Measurements from ENCODE around the gene CD226.
"Not testable (repeated sequence)": the region's sequence is repeated elsewhere in the genome, so short reads cannot be mapped to it uniquely, and the experiment has no call there.

CD226 gene

DNA sequence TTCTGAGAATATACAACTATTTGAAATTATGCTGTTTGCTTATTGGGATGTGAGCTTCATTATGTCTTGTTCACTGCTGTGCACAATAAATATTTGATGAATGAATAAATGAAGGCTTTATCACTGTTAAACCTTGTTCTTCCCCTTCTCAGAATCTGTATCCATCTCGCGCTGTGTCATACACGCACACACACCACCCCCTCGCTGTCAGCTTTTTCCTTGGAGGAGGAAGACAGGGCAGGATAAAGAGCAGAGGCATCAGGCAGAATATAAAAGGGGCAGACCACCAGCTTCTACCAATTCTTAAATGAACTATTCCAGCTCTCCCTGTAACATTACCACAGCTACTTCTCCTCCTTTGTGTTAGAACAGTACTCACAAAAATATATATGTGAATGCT is 75.0 kb downstream of the CD226 start:
- DNase-seq (ENCODE audit: low spot score): no peak

DNA sequence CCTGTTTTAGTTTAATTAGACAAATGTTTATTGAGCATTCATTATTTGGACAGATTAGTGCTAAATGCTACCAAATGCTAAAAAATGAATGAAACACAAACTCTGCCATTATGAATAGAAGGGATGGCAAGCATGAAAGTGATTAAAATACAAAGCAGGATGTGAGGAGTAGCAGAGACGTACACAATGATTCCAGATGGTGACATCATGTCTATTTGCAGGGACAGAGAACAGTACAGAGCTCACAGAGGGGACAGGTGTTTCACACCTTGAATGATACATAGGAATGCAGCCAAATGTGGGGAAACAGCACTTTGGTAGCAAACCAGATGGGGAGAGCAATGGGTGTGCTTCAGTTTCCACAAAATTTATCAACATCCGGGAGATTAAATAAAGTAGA is 76.3 kb downstream of the CD226 start:
- no peak for DNase-seq (ENCODE audit: low spot score)

DNA sequence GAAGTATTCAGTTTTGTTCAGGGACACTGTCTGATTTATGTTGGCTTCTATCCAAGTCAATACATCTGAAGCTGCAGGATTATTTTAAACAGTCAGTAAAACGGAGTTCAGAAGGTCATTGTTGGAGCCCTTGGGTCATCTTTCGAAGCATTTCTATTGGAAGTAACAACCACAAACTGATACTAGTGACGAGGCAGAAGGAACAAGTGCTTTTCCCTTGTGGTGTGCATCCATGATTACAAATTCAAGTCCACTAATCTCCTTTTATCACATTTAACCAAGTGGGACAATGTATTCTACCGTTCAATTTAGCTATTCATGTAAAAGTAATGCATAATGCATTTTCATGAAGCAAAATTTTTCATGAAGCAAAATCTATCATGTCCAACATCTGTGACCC is 76.9 kb downstream of the CD226 start:
- no peak for DNase-seq (ENCODE audit: low spot score)

DNA sequence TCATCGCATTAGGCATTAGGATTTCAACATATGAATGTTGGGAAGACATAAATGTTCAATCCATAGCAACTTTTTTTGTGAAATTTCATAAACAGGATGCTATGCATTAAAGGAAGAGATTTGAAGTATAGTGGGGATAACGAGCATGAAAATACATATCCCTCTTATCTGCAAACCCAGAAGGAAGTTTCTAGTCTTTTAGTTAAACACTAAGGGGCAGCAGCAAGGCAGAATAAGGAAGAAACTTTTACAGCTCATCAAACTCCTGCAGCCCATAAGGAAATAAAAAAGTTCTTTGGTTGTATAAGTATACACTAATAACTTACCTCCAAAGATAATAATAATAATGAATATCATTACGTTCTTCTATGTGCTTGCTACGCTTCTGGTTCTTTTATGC is 81.5 kb downstream of the CD226 start:
- no peak for DNase-seq (ENCODE audit: low spot score)

DNA sequence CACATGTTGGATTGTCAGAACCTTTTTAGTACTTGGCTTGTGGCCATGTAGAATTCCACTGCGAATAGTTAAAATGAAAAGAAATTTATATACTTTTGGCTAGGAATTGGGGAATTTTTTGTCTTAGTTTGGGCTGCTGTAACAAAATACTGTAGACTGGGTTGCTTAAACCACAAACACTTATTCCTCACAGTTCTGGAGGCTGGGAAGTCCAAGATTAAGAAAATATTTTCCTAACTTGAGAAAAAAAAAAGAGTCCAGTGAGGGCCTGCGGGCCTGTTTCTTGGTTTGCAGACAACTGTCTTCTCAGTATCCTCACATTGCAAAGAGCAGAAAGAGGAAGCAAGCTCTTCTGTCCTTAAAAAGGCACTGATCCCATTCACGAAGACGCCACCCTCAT is 81.9 kb downstream of the CD226 start:
- DNase-seq (ENCODE audit: low spot score): no peak

DNA sequence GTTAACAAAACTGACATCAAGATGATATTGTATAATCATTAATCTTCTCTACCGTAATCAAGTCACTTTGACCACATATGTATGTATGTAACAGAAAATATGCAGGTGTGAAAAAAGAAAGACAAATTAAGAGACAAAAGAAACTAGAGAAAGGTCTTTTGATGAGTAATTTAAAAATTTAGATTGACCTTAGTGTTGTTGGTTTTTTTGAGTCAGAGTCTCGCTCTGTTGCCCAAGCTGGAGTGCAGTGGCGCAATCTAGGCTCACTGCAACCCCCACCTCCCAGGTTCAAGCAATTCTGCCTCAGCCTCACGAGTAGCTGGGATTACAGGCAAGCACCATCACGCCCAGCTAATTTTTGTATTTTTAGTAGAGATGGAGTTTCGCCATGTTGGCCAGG is 82.9 kb downstream of the CD226 start:
- not testable (repeated sequence) for DNase-seq (ENCODE audit: low spot score)

DNA sequence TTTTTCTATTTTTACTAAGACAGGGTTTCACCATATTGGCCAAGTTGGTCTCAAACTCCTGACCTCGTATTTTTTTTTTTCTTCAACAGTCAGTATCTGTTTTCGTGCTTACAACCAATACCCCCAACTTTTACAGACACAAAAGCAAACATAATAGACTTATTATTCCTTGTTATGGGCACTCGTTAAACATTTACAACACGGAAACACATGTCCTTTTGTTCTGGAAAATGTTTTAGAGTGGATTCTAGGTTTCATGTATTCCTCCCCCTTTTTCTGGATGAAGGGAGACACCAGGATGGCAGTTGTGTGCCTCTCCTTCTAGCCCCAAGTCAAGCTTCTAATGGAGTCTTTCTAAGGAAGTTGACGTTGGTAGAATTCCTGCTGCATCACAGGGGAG is 88.8 kb downstream of the CD226 start:
- no peak for DNase-seq (ENCODE audit: low spot score)

DNA sequence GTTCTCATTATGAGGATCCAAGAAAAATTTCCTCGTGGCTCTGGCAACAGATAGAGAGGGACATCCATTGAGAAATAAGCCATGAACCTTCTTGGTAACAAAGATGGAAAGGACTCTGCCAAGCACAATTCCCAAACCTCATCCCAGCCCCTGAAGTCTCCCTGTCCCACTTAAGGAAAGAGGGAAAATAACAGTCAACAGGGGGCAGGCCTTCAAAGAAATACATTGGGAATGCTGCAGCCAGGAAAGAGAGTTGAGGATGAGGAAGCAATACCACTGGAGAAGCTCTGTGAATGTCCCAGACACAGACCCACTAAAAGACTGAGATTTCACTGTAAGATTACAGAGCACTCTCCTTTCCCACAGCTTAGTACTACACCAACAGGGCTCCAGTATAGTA is 93.2 kb downstream of the CD226 start:
- no peak for DNase-seq (ENCODE audit: low spot score)

DNA sequence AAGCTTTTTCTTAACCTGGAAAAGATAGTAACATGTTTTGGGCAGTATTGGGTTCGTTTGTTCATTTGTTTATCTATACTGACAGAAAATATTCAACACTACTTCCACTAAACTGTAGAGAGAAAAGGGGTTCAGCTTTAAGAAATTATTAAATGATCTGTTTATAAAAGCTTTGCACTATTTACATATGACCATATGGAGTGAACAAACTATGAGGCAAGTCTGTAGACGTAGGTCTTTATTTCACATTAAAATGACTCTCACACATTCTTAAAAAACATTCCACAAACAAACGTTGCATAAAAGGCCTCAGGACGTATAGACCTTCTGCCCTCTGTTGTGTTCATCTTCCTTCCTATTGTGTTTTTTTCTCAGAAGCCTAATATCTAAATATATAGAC is 94.6 kb downstream of the CD226 start:
- no peak for DNase-seq (ENCODE audit: low spot score)

DNA sequence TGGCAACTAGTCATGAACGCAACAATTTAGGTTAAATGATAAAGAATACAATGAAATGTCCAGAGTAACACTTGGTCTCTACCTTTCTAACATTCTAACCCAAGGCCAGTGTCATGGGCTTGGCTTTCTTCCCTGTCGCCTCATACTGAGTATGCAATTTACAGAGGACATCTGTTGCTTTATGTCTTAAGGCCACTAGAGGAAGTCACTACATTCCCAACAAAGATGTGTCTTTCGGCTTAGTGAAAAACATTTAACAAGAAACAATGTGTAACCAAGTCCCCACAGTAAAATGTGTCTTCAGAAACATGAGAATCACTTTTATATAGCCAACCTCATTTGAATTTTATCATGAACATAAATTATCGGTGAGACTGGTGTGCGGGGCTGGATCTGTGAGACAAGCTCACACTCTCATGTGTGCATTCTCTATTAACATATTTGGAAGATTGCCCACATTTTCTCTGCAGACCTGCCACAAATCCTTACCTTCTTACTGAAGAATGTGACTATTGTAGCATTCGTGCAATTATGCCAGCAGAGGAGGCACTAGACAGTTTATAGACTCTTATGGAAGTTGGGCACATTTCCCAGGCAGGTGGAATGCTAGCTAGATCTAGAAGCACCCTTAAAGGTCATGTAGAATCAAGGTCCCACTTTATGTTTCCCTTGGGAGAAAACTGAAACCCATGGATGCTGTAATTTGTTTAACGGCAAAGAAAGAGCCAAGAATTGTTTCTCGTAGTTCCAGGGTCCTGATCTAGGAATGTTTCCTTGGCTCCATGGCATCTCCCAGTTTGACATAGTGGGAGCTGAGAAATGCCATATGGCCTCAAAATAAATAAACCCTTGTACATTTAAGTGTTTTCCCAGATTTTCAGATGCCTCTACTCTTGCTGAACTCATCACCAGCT is 101.8 kb downstream of the CD226 start:
- DNase-seq (ENCODE audit: low spot score): no peak

DNA sequence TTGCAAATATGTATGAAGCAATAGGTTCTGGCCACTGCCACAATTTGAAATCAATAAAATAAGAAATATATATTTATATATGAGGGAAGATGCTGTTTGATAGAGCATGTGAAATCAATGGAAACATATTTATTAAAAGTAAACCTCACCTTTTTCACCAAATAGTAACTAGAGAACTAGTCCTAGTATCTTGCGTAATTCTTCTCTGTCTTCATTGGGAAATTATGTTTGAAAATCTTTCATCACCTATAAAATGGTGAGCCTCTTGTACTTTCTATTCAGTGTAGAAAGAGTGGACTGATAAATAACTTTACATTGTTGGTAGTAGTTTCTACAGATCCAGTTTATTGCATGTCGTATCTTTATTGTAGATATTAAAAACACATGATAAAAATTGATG is 103.0 kb downstream of the CD226 start:
- DNase-seq (ENCODE audit: low spot score): no peak

DNA sequence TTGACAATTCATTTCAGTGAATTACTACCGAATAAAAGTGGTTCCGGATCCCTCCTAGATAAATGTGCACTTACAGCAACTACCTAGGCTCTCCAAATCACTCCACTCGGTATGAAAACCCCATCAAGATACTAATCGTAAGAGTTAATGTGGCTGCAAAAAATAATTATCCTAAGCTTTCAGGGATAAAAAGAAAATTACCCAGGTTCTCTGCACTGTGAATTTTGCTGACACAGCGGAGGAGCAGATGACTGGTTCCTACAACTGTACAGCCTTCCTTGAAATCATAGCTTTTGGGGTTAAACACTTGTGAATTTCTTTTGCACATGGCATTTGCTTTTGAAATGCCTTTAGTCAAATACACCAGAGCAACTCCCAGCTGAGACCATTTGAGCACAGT is 104.7 kb downstream of the CD226 start:
- DNase-seq (ENCODE audit: low spot score): no peak

DNA sequence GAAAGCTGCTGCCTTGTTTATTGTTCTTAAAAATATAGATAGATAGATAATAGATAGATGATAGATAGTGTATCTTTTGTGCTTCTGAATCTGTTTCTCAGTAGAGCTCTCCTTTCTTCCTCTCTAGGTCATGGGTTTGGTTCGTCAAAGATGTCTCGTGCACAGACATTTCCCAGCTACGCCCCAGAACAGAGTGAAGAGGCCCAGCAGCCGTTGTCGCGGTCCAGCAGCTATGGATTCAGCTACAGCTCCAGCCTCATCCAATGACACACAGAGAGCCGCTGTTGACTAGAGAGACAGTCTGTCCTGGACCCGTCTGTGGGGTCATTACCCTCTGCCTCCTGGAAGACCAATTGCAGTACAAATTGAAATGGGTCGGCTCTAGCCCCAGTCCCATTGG is 106.6 kb downstream of the CD226 start:
- no peak for DNase-seq (ENCODE audit: low spot score)

DNA sequence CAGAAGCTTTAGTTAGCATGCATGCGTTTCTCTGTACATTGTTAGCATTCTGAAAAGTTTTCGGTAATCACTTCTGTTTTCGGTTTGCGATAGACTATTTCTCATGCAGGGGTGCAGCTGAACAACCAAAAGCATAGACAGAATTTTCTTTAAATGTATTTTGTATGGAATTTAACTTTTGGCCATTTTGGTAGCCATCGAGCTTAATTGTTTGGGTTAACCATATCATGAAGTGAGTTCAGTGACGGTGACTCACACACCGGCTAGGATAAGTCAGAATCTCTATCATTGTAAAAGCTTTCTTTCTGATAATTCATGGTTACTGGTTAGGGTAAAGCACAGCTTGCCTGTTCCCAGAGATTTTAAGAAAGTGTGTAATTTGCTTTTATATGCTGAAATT is 107.2 kb downstream of the CD226 start:
- no peak for DNase-seq (ENCODE audit: low spot score)

DNA sequence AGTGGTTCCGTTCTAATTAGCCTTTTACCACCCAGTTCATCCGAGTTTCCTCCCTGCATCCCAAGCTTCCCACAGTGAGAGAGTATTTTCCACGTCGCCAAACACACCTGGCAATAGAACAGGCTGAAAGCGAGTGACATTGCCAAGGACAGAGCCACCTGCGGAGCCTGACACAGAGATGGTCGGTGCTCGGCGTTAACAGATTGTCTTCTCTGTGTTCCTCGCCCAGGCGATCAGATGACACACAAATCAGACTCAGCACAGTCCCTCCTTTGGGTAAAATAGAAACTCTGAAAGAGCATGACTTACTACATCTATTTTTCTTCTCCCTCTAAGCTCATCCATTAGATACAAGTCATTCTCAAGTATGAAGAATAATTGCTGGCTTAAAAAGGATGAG is 107.7 kb downstream of the CD226 start:
- DNase-seq (ENCODE audit: low spot score): no peak

DNA sequence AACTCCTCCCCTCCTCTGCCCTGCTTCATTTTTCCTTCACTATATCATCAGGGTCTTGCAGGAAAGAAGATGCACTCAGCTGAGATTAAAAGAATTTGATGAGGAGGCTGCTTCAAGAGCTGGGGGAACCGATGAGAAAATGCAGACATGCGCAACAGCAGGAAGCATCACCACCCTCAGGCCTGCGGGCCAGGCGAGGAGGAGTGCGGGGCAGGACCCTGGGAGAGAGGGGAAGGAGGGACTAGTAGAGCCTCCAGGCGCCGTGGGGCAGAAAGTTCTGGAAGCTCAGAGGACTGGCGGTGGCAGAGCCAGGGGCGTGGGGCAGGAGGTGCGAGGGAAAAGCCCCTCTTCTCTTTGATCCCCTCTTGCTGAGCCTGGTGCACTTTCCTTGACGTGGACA is 108.2 kb downstream of the CD226 start:
- no peak for DNase-seq (ENCODE audit: low spot score)

DNA sequence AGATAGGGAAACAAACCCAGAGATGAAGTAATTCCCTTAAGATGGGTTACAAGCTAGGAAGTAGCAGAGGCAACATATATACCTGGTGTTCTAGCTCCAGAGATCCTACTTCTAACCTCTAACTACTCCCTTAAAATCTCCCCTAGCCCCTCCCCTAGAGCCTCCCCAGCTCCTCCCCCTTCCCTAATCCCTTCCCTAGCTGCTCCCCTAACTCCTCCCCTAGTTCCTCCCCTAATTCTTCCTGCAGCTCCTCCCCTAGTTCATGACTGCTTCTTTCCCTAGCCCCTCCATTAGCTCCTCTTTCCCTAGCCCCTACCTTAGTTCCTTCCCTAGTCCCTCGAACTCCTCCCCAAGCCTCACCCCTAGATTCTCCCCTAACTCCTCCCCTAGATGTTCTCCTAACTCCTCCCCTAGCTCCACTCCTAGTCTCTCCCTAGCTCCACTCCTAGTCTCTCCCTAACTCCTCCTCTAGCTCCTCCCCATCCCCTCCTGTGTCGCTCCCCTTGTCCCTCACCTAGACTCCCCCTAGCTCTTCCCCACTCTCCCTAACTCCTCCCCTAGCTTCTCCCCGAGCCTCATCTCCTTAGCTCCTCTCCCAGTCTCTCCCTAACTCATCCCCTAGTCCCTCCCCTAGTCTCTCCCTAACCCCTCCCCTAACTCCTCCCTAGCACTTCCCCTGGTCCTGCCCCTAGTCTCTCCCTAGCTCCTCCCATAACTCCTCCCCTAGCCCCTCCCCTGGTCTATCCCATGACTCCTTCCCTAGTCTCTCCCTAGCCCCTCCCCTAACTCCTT is 108.9 kb downstream of the CD226 start:
- DNase-seq (ENCODE audit: low spot score): no peak

DNA sequence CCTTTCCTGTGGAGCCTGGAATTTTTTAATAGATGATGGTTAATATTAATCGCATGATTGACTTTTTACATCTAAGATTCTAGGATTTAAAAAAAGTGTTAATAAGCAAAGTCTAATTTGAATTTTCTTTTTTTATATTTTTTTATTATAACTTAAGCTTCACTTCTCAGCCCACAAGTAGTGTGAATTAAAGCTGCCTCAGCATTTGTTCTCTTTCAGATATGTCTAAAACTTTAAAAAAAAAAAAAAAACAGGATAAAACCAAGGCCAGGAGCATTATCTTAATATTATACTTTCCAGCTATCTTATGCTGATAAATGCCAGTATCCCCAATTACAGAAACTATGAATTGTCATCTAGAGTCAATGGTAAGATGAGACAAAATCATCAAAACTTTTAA is 109.7 kb downstream of the CD226 start:
- DNase-seq (ENCODE audit: low spot score): no peak

DNA sequence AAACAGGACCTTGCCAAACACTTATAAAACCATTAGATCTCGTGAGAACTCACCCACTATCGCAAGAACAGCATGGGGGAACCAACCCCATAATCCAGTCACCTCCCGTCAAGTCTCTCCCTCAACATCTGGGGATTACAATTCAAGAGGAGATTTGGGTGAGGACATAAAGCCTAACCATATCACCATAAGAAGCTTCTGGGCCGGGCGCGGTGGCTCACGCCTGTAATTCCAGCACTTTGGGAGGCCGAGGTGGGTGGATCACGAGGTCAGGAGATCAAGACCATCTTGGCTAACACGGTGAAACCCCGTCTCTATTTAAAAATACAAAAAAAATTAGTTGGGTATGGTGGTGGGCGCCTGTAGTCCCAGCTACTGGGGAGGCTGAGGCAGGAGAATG is 112.7 kb downstream of the CD226 start:
- not testable (repeated sequence) for DNase-seq (ENCODE audit: low spot score)

DNA sequence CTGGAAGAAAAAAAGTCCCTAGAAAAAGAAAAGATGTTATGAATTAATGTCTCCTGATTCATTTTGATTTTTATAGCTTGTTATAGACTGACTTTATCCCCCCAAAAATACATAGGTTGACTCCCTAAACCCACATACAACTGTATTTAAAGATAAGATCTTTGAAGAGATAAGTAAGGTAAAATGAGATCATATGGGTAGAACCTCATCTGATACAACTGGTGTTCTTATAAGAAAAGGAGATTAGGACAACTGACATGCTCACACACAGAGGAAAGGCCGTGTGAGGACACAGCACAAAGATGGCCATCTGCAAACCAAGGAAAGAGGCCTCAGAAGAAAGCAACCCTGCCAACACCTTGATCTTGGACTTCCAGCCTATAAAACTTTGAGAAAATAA is 117.5 kb downstream of the CD226 start:
- DNase-seq (ENCODE audit: low spot score): no peak

DNA sequence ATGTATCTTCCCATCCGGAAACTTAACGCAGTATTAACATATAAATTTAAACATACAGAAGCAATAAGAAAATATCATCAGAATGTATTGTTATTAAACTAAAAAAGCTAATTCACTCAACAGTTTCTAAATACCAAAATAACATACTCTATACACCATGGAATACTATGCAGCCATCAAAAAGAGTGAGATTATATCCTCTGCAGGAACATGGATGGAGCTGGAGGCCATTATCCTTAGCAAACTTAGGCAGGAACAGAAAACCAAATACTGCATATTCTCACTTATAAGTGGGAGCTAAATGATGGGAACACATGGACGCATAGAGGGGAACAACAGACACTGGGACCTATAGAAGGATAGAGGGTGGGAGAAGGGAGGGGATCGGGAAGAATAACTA is 127.1 kb downstream of the CD226 start:
- DNase-seq (ENCODE audit: low spot score): no peak

DNA sequence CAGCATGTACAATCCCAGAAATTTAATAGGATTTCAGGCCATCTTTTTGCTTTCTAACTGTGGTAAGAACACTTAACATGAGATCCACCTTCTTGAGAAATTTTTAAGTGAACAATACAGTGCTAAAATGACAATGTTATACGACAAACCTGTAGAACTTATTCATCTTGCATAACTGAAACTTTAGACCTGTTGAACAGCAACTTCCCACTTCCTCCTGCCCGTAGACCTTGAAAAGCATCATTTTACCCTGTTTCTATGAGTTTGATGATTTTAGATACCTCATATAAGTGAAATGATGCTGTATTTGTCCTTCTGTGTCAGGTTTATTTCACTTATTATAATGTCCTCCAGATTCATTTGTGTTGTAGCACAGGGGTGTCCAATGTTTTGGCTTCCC is 128.2 kb downstream of the CD226 start:
- DNase-seq (ENCODE audit: low spot score): no peak

DNA sequence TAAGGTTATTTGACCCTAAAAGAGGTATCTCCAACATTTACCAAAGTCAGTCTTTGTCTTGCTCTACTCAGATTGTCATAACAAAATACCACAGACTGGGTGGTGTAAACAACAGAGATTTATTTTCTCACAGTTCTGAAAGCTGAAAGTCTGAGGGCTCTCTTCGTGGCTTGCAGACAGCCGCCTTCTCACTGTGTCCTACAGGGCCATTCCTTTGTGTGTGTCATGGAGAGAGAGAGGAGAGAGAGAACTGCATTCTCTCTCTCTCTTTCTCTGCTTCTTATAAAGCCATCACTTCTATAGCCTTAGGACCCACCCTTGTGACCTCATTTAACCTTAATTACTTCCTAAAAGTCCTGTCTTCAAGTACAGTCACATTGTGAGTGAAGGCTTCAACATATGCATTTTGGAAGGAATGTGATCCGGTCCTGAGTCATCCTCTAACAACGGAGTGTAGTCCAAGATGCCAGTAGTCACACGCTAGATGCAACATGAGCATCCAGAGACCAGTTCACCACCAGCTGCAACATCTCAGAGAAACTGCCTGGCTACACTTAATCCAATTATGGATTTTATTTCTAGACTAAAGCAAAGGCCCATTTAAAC is 130.2 kb downstream of the CD226 start:
- DNase-seq (ENCODE audit: low spot score): no peak

Data from activated CD4-positive, alpha-beta T cell treated with anti-CD3 and anti-CD28 coated beads, Interleukin-2, Interleukin-4, amounts not matched to agents 100 ng/mL and 50 ng/mL, durations not matched to agents 16 hours and 8 hours (primary cell).